HL-60 (cell line): ENCODE data around the gene DSN1.

ENCODE experiments used
- DNase-seq, 2 experiments: peaks; one replicate each; pipeline ENCODE4 v3.0.0-alpha.2; 2010 to 2020; ENCODE audit warnings: low read depth in 1 of 2, low spot score in 1 of 2
- H3K27ac ChIP-seq: fragments of 250-450 bp; sonication (Bioruptor Pico); replicated peaks from 2 replicates; pipeline ENCODE4 v1.5.1; 2020; ENCODE audit warnings: mild to moderate bottlenecking, moderate library complexity
- H3K27me3 ChIP-seq: fragments of 250-450 bp; sonication (Bioruptor Pico); 2 replicates; pipeline ENCODE4 v1.5.1; 2021; ENCODE audit warnings: mild to moderate bottlenecking, moderate library complexity; ENCODE audit not compliant: insufficient read depth, poor library complexity, severe bottlenecking
- H3K4me3 ChIP-seq: replicated peaks from 2 replicates; pipeline ENCODE4 v1.5.1; 2011; ENCODE audit warnings: mild to moderate bottlenecking, control low read depth, low read length; ENCODE audit not compliant: insufficient read depth
- CTCF ChIP-seq: IDR thresholded peaks from one replicate; pipeline ENCODE4 v1.5.1; 2011; ENCODE audit warnings: low read length, control low read depth, inconsistent platforms; ENCODE audit not compliant: insufficient read depth
- GABPA ChIP-seq: IDR thresholded peaks from 2 replicates; pipeline ENCODE4 v1.6.1; 2012; ENCODE audit warnings: low read depth
- POLR2AphosphoS5 ChIP-seq: IDR thresholded peaks from 2 replicates; pipeline ENCODE4 v1.6.1; 2012; ENCODE audit warnings: low read depth
- SPI1 ChIP-seq: IDR thresholded peaks from 2 replicates; pipeline ENCODE4 v1.6.1; 2012; ENCODE audit warnings: low read depth, mild to moderate bottlenecking, borderline replicate concordance
- TF ChIP-seq, protein P1 (sequence below): IDR thresholded peaks from 2 replicates; pipeline ENCODE4 v1.6.1; 2012; ENCODE audit warnings: low read depth; ENCODE audit not compliant: insufficient replicate concordance

The DSN1 gene

GRCh38 chr20:36758276-36758675, 15.3 kb downstream of the DSN1 start:
- TF ChIP-seq SPI1 = no peak
- TF ChIP-seq, protein P1, sequence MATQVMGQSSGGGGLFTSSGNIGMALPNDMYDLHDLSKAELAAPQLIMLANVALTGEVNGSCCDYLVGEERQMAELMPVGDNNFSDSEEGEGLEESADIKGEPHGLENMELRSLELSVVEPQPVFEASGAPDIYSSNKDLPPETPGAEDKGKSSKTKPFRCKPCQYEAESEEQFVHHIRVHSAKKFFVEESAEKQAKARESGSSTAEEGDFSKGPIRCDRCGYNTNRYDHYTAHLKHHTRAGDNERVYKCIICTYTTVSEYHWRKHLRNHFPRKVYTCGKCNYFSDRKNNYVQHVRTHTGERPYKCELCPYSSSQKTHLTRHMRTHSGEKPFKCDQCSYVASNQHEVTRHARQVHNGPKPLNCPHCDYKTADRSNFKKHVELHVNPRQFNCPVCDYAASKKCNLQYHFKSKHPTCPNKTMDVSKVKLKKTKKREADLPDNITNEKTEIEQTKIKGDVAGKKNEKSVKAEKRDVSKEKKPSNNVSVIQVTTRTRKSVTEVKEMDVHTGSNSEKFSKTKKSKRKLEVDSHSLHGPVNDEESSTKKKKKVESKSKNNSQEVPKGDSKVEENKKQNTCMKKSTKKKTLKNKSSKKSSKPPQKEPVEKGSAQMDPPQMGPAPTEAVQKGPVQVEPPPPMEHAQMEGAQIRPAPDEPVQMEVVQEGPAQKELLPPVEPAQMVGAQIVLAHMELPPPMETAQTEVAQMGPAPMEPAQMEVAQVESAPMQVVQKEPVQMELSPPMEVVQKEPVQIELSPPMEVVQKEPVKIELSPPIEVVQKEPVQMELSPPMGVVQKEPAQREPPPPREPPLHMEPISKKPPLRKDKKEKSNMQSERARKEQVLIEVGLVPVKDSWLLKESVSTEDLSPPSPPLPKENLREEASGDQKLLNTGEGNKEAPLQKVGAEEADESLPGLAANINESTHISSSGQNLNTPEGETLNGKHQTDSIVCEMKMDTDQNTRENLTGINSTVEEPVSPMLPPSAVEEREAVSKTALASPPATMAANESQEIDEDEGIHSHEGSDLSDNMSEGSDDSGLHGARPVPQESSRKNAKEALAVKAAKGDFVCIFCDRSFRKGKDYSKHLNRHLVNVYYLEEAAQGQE = no peak
- no peak for TF ChIP-seq POLR2AphosphoS5
- peak overlapping the region; percentile 53 for H3K27ac ChIP-seq
- no peak overlapping the region for H3K4me3 ChIP-seq
- H3K27me3 ChIP-seq = no peaks in the 10 kb centered on the region
- DNase-seq = no peak

DNA sequence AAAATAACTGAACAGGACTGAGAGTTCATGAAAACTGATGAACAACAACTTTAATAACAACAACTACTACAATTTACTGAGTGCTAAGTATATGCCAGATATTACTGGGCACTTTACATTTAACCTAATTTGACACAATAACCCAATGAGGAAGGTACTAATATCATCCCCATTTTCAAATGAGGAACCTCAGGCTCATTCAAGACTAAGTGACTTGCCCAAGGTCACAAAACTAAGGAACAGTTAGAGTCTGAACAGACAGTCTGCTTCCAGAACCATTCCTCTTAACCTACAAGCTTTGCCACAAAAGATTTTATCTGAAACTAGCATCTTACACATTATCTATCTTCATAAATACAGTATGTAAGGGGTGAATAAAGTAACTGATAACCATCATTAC, 17.1 kb downstream of the DSN1 start:
- H3K27ac ChIP-seq = peak overlapping the region; percentile 53
- no peak for TF ChIP-seq GABPA
- TF ChIP-seq SPI1 = no peak
- no peak for TF ChIP-seq POLR2AphosphoS5
- no peak for TF ChIP-seq CTCF
- TF ChIP-seq, protein P1 = no peak
- DNase-seq = no peak
- H3K4me3 ChIP-seq = no peak overlapping the region
- no peaks in the 10 kb centered on the region for H3K27me3 ChIP-seq

- Histone ChIP-seq H3K27ac (no peak overlapping the region), H3K27me3 (no peaks in the 10 kb centered on the region), H3K4me3 (no peak overlapping the region)
- DNase-seq = peak in 1 of 2 experiments; percentile 59
- TF ChIP-seq SPI1 (no peak), CTCF (peak; percentile 31)
Measured at GRCh38 chr20:36754656-36755222, 18.8 kb downstream of the DSN1 start.

GRCh38 chr20:36752582-36752981, 21.0 kb downstream of the DSN1 start:
- Histone ChIP-seq H3K27ac (no peak overlapping the region), H3K27me3 (no peaks in the 10 kb centered on the region), H3K4me3 (no peak overlapping the region)
- TF ChIP-seq CTCF (no peak), POLR2AphosphoS5 (no peak), GABPA (no peak), SPI1 (no peak)
- TF ChIP-seq, protein P1 = no peak
- DNase-seq = no peak
